ENCODE data around the gene FILIP1. TPM values are rescaled to one million over a fixed set of nuclear protein-coding genes. Genes with fewer than 3 reads are reported as not detected.
"Not testable (repeated sequence)": the region's sequence is repeated elsewhere in the genome, so short reads cannot be mapped to it uniquely, and the experiment has no call there.

The FILIP1 gene
- total and polyA plus RNA-seq, 2 donors: 25.5 to 43.7 TPM

DNA sequence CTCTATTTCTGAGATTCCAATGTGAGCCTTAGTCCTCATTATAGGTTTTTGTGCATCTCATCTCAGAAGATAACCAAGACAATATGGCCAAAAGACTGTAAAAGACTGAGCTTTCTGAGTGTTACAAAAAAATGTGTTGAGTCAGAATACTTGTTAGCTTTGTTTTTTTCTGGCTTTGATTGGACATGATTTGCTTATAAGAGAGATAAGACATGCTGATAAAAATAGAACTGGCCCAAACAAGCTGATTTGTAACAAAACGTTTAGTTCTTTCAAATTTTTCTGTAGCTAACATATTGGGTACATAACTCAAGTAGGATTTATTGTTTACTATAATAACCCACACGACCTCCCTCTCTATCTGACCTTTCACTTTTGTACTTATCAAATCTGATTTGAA is 32.9 kb downstream of the FILIP1 start:
- DNase-seq (ENCODE audit: extremely low spot score): no peak
- Histone ChIP-seq H3K4me3 (ENCODE audit: low read depth, low read length) (no peak overlapping the region), H3K27ac (ENCODE audit: low read depth) (peak overlapping the region; percentile 2), H3K36me3 (ENCODE audit: insufficient read depth) (no peaks in the 10 kb centered on the region), H3K4me1 (ENCODE audit: insufficient read depth) (peaks cover 2% of the 10 kb centered on the region)
- WGBS: 20% methylated on average over 2 of the region's 2 CpGs

DNA sequence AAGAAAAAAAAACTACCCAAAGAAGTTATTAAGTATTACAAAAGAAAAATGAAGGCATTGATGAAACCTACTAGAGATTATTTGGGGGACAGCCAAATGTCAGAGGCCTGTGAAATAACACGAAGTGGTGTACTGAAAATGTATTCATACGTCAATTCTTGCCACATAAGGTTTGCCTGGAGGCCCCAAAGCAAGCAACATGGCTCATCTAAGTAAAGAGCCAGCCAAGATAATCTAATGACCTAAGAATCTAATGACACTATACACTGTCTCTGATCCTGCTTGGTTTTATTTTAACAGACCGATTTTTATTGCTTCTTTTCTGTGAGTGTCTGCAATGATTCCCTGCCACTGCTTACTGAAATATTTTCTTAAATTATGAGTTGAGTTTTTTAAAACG is 34.7 kb downstream of the FILIP1 start:
- Histone ChIP-seq H3K36me3 (ENCODE audit: insufficient read depth) (no peaks in the 10 kb centered on the region), H3K4me1 (ENCODE audit: insufficient read depth) (peaks cover 2% of the 10 kb centered on the region), H3K4me3 (ENCODE audit: low read depth, low read length) (no peak overlapping the region), H3K27ac (ENCODE audit: low read depth) (no peak overlapping the region)
- 43% methylated on average over 4 of the region's 4 CpGs for WGBS
- no peak for DNase-seq (ENCODE audit: extremely low spot score)

DNA sequence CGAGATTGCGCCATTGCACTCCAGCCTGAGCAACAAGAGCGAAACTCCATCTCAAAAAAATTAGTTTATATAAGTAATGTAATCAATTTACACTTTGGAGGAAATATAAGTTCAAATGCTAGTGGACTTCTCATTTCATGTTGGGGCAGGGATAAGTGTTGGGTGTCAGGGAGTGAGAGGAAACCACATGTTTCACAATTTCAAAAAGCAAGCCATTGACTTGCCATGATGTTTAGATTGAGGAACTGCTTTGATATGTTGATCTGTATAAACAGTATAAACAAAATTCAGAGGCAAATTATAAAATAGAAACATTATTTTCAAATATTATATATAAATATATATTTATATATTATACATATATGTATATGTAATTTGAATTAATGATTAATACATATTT is 42.7 kb downstream of the FILIP1 start:
- no peak overlapping the region for H3K4me3 ChIP-seq (ENCODE audit: low read depth, low read length)
- no peak for DNase-seq (ENCODE audit: extremely low spot score)
- H3K4me1 ChIP-seq (ENCODE audit: insufficient read depth): no peaks in the 10 kb centered on the region
- no peaks in the 10 kb centered on the region for H3K36me3 ChIP-seq (ENCODE audit: insufficient read depth)
- no peak overlapping the region for H3K27ac ChIP-seq (ENCODE audit: low read depth)
- 100% methylated on average over 3 of the region's 3 CpGs for WGBS

DNA sequence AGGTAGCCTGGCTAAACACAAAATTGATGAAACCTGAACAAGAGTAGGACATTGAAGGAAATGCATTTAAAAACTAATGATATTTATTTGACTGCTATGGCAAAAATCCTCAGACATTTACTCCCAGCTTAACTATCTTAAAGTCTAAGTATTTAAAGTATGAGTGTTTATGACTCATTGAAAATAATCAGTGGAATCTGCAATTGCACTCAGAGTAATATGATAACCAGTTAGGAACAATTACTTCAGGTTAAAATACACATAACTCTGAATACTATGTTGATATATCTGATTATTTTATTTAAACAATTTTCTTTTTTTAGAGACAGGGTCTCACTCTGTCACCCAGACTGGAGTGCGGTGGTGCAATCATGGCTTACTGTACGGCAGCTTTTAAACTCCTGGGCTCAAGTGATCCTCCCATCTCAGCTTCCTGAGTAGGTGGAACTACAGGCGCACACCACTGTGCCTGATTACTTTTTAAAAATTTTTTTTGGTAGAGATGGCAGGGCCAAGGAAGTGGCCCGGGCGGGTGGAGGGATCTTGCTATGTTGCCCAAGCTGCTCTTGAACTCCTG is 43.9 kb downstream of the FILIP1 start:
- no peak overlapping the region for H3K4me3 ChIP-seq (ENCODE audit: low read depth, low read length)
- 75% methylated on average over 5 of the region's 5 CpGs for WGBS
- no peaks in the 10 kb centered on the region for H3K36me3 ChIP-seq (ENCODE audit: insufficient read depth)
- no peak overlapping the region for H3K27ac ChIP-seq (ENCODE audit: low read depth)
- no peaks in the 10 kb centered on the region for H3K4me1 ChIP-seq (ENCODE audit: insufficient read depth)
- no peak for DNase-seq (ENCODE audit: extremely low spot score)

DNA sequence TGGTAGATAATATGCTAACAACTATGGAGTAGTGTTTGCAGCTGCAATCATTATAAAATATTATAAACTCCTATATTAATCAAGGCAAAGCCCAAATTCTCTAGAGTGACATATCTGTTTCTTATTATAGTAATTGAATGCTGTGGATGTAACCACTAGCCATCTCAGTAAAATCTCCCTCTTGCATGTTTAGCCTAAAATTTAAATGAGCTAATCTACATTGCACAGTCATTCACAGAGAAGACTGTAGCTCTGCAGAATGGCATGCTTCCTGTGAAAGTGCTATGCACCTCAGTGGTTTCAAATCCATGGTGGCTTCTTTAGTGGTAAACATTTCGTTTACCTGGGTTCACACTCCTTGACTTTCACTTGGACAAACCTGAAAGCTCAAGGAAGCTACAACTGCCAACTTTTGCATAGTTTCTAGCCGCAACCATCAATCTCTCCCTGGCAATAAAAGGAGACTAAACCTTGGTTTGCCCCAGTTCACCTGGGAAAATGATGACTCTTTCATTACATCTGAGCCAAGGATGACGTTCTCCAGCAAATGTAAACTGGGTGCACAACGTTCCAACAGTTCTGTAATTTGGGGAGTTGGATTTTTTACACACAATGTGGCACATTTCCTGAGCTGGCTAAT is 47.2 kb downstream of the FILIP1 start:
- no peak for DNase-seq (ENCODE audit: extremely low spot score)
- Histone ChIP-seq H3K36me3 (ENCODE audit: insufficient read depth) (no peaks in the 10 kb centered on the region), H3K4me1 (ENCODE audit: insufficient read depth) (no peaks in the 10 kb centered on the region), H3K27ac (ENCODE audit: low read depth) (no peak overlapping the region), H3K4me3 (ENCODE audit: low read depth, low read length) (no peak overlapping the region)
- WGBS: 73% methylated on average over 4 of the region's 4 CpGs

DNA sequence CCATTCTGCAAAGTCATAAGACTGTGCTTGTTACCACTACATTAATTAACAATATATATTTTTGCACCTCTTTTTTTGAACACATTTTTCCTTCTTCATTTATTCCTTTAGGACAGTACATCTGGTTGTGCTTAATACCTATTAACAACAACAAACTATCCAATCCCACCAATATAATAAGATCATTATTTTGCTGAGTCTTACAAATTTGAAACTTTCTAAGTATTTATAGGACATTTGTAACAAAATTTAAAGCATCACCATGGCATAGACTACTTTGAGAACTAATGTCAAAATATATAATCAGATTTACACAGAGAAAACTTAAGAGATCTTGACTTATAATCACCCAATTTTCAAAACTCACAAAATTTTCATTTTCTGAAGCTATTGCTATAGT is 47.9 kb downstream of the FILIP1 start:
- no peak for DNase-seq (ENCODE audit: extremely low spot score)
- H3K4me1 ChIP-seq (ENCODE audit: insufficient read depth): no peaks in the 10 kb centered on the region
- H3K27ac ChIP-seq (ENCODE audit: low read depth): no peak overlapping the region
- H3K36me3 ChIP-seq (ENCODE audit: insufficient read depth): no peaks in the 10 kb centered on the region
- no peak overlapping the region for H3K4me3 ChIP-seq (ENCODE audit: low read depth, low read length)

DNA sequence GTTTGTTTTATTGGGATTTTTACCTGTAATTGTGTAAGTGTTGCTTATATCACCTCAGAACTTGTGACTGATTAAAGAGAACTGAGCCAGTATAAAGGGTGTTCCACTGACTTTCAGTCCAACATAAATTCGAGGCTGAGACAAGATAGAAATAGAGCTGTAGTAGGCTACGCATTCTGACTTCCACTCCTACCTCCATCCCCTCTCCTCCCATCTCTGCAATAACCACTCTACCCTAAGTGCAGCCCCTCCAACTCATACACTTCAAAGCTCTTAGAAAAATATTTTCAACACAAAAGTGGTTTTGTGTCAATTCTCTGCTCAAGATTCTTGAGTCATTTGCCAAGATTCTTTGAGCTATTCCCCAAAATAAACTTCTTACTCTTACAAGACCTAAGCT is 48.7 kb downstream of the FILIP1 start:
- H3K36me3 ChIP-seq (ENCODE audit: insufficient read depth): no peaks in the 10 kb centered on the region
- 75% methylated on average over 2 of the region's 2 CpGs for WGBS
- DNase-seq (ENCODE audit: extremely low spot score): no peak
- no peaks in the 10 kb centered on the region for H3K4me1 ChIP-seq (ENCODE audit: insufficient read depth)
- no peak overlapping the region for H3K27ac ChIP-seq (ENCODE audit: low read depth)
- no peak overlapping the region for H3K4me3 ChIP-seq (ENCODE audit: low read depth, low read length)

DNA sequence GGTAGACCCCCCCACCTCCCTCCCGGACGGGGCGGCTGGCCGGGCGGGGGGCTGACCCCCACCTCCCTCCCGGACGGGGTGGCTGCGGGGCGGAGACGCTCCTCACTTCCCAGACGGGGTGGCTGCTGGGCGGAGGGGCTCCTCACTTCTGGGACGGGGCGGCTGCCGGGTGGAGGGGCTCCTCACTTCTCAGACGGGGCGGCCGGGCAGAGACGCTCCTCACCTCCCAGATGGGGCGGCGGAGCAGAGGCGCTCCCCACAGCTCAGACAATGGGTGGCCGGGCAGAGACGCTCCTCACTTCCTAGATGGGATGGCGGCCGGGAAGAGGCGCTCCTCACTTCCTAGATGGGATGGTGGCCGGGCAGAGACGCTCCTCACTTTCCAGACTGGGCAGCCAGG is 51.7 kb downstream of the FILIP1 start:
- 97% methylated on average over 19 of the region's 29 CpGs for WGBS

DNA sequence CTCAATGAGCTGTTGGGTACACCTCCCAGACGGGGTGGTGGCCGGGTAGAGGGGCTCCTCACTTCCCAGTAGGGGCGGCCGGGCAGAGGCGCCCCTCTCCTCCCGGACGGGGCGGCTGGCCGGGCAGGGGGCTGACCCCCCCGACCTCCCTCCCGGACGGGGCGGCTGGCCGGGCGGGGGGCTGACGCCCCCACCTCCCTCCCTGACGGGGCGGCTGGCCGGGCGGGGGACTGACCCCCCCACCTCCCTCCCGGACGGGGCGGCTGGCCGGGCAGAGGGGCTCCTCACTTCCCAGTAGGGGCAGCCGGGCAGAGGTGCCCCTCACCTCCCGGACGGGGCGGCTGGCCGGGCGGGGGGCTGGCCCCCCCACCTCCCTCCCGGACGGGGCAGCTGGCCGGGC is 52.1 kb downstream of the FILIP1 start:
- H3K4me1 ChIP-seq (ENCODE audit: insufficient read depth); H3K36me3 ChIP-seq (ENCODE audit: insufficient read depth); DNase-seq (ENCODE audit: extremely low spot score); H3K4me3 ChIP-seq (ENCODE audit: low read depth, low read length); H3K27ac ChIP-seq (ENCODE audit: low read depth): not testable (repeated sequence)
- WGBS: 97% methylated on average over 28 of the region's 33 CpGs

More for the DNA sequence above, 51.7 kb downstream of the FILIP1 start:
- not testable (repeated sequence) for H3K4me1 ChIP-seq (ENCODE audit: insufficient read depth); H3K36me3 ChIP-seq (ENCODE audit: insufficient read depth); H3K4me3 ChIP-seq (ENCODE audit: low read depth, low read length); DNase-seq (ENCODE audit: extremely low spot score); H3K27ac ChIP-seq (ENCODE audit: low read depth)

DNA sequence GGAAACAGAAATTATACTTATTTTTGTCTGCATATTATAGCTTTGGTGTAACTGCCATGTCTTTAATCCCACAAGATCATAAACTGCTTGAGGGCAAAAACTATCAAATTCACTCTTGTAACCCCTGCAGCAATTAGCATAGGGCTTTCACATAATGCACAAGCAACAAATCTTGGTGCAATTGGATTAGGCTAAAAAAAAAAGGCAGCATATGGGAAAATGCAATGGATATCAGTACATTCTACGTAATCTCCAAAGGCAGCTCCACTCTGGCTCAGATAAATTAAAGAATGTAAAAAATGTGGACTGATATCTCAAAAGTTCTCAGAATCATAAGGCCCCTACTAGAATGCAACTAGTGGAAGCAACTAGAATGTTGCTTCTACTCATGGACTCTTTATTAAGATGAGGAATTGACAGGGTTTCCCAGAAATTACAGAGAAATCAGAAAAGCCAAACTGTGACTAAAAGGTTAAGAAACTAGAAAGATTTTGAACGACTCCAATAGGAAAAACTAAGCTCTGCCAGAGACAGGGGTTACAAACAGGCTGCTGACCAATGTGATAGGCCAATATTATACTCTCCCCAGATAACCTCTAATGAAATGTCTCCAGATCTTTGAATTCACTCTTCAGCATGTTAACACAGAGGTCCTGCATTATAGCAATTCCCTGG is 55.0 kb downstream of the FILIP1 start:
- H3K27ac ChIP-seq (ENCODE audit: low read depth): no peak overlapping the region
- no peaks in the 10 kb centered on the region for H3K36me3 ChIP-seq (ENCODE audit: insufficient read depth)
- DNase-seq (ENCODE audit: extremely low spot score): no peak
- WGBS: 53% methylated on average over 2 of the region's 2 CpGs
- H3K4me3 ChIP-seq (ENCODE audit: low read depth, low read length): no peak overlapping the region
- H3K4me1 ChIP-seq (ENCODE audit: insufficient read depth): no peaks in the 10 kb centered on the region

DNA sequence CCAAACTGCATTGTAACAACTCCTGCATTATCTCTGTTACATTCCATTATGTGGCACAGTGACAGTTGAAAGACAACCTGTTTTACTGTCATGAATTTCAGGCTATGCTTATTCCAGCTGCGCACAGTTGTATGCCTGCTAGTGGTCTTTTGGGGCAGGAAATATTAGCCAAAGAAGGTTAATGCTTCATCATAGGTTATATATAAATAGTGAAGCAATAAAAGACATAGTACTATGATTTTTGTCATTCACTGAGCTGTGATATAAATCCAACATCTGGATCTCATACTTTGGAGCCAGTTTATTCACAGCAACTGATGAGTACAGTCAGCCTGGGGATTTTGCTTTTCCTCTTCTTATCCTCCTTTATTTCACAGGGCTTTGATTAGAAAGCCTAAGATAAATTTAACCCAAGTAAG is 55.6 kb downstream of the FILIP1 start:
- Histone ChIP-seq H3K4me3 (ENCODE audit: low read depth, low read length) (no peak overlapping the region), H3K36me3 (ENCODE audit: insufficient read depth) (no peaks in the 10 kb centered on the region), H3K4me1 (ENCODE audit: insufficient read depth) (no peaks in the 10 kb centered on the region), H3K27ac (ENCODE audit: low read depth) (no peak overlapping the region)
- DNase-seq (ENCODE audit: extremely low spot score): no peak
- WGBS: 67% methylated on average over 1 of the region's 1 CpG

DNA sequence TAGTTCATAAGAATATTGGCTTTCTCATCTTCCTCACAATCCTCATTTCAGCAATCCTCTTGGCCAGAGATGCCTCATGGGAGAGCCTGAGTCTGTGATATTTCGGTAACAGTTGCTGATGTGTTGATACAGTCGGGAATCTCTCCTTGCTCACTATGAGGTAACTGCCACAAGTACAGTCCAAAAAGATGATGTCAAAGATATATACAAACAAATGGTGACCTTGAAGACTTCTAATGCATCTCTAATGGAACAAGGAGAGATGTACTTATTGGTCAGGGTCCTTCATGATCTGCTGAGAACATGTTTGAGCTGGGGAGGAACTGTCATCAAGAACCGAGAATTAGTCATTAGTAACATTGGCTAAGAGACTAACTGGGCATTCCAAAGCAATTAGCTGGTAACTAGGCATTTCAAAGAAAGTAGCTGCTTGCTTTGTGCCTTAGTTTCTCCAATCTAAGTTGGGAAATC is 56.1 kb downstream of the FILIP1 start:
- Histone ChIP-seq H3K27ac (ENCODE audit: low read depth) (peak overlapping the region; percentile 23), H3K36me3 (ENCODE audit: insufficient read depth) (no peaks in the 10 kb centered on the region), H3K4me1 (ENCODE audit: insufficient read depth) (no peaks in the 10 kb centered on the region), H3K4me3 (ENCODE audit: low read depth, low read length) (no peak overlapping the region)
- no peak for DNase-seq (ENCODE audit: extremely low spot score)
- 26% methylated on average over 3 of the region's 3 CpGs for WGBS

DNA sequence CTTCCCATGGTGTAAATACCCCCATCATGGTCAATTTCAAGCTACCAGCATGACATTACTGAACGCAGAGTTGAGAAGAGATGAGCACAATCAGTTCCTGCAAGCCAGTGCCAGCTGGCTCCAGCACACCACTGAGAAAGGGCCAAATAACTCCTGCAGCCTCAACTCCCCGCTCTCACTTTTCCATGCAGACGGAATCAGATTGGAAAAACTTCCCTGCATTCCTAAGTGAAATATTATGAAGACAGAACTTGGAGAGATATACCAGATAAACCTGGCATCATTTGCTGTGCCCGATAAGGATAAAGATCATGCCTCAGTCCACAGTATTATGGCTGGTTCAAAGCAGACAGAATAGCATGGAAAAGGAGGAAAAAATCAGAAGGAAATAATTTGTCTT is 56.7 kb downstream of the FILIP1 start:
- WGBS: 22% methylated on average over 4 of the region's 4 CpGs
- H3K27ac ChIP-seq (ENCODE audit: low read depth): no peak overlapping the region
- no peaks in the 10 kb centered on the region for H3K4me1 ChIP-seq (ENCODE audit: insufficient read depth)
- H3K4me3 ChIP-seq (ENCODE audit: low read depth, low read length): no peak overlapping the region
- no peak for DNase-seq (ENCODE audit: extremely low spot score)
- H3K36me3 ChIP-seq (ENCODE audit: insufficient read depth): no peaks in the 10 kb centered on the region

DNA sequence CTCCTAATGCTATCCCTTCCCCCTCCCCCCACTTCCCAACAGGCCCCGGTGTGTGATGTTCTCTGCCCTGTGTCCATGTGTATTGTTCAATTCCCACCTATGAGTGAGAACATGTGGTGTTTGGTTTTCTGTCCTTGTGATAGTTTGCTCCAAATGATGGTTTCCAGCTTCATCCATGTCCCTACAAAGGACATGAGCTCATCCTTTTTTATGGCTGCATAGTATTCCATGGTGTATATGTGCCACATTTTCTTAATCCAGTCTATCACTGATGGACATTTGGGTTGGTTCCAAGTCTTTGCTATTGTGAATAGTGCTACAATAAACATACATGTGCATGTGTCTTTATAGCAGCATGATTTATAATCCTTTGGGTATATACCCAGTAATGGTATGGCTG is 60.8 kb downstream of the FILIP1 start:
- WGBS: 98% methylated on average over 1 of the region's 1 CpG
- not testable (repeated sequence) for H3K27ac ChIP-seq (ENCODE audit: low read depth)

More for the DNA sequence above, 60.8 kb downstream of the FILIP1 start:
- not testable (repeated sequence) for H3K4me1 ChIP-seq (ENCODE audit: insufficient read depth); DNase-seq (ENCODE audit: extremely low spot score); H3K36me3 ChIP-seq (ENCODE audit: insufficient read depth); H3K4me3 ChIP-seq (ENCODE audit: low read depth, low read length)

Measured in urinary bladder (tissue), 4 donors.